ENCODE measurements around the gene TFAP2E. TPM values are rescaled to one million over a fixed set of nuclear protein-coding genes. Genes with fewer than 3 reads are reported as not detected.
A peak's percentile ranks its signal among the peaks of the same experiment; 100 is the strongest.

Gene TFAP2E
- under 1 TPM; 0.08 to 0.09 TPM for total RNA-seq
- under 1 TPM; 0.07 to 0.21 TPM for polyA plus RNA-seq

- no peaks in the 10 kb centered on the region for H3K36me3 ChIP-seq (ENCODE audit: control insufficient read depth in 4 of 4, insufficient read depth in 3 of 4, low read depth in 1 of 4, low read length in 3 of 4)
- no peak within 1 kb of the TSS for H3K27ac ChIP-seq (ENCODE audit: low read depth in 1 of 2, low read length in 2 of 2)
- H3K9me3 ChIP-seq (ENCODE audit: control insufficient read depth in 4 of 4, low read length in 3 of 4) = no peaks in the 10 kb centered on the region
- H3K4me3 ChIP-seq (ENCODE audit: low read depth in 1 of 3, low read length in 3 of 3) = peak within 1 kb of the TSS in 1 of 3 donors; percentile 37
- no peak for TF ChIP-seq EGR1 (IDR thresholded peaks at IDR 0.05; ENCODE audit: low read depth in 2 of 2)
- no peak for DNase-seq (ENCODE audit: low spot score)
- 11% methylated on average over 95 of the region's 95 CpGs for WGBS
- H3K4me1 ChIP-seq (ENCODE audit: control insufficient read depth in 4 of 4, insufficient read depth in 4 of 4, low read length in 3 of 4) = peaks cover 4 to 19% (median 14%) of the 10 kb centered on the region in 4 donors
- H3K9ac ChIP-seq (ENCODE audit: low read depth in 1 of 2, low read length in 2 of 2) = no peak within 1 kb of the TSS
- H3K27me3 ChIP-seq (ENCODE audit: control insufficient read depth in 4 of 4, insufficient read depth in 4 of 4, low read length in 3 of 4) = peaks cover 0 to 6% (median 3%) of the 10 kb centered on the region in 4 donors
Observed at GRCh38 chr1:35573198-35574124, at the start of gene TFAP2E. TSS of gene TFAP2E (plus strand) at chr1:35573314. CDS start at chr1:35573578, 264 bp downstream.

GRCh38 chr1:35524106-35524505 is 49.0 kb upstream of the TFAP2E start:
- Histone ChIP-seq H3K27me3 (ENCODE audit: control insufficient read depth in 4 of 4, insufficient read depth in 4 of 4, low read length in 3 of 4) (no peaks in the 10 kb centered on the region), H3K9me3 (ENCODE audit: control insufficient read depth in 4 of 4, low read length in 3 of 4) (no peaks in the 10 kb centered on the region), H3K4me3 (ENCODE audit: low read depth in 1 of 3, low read length in 3 of 3) (no peak overlapping the region), H3K9ac (ENCODE audit: low read depth in 1 of 2, low read length in 2 of 2) (no peak overlapping the region), H3K27ac (ENCODE audit: low read depth in 1 of 2, low read length in 2 of 2) (no peak overlapping the region), H3K36me3 (ENCODE audit: control insufficient read depth in 4 of 4, insufficient read depth in 3 of 4, low read depth in 1 of 4, low read length in 3 of 4) (peaks cover 0 to 4% (median 0%) of the 10 kb centered on the region in 4 donors), H3K4me1 (ENCODE audit: control insufficient read depth in 4 of 4, insufficient read depth in 4 of 4, low read length in 3 of 4) (no peaks in the 10 kb centered on the region)
- no peak for DNase-seq (ENCODE audit: low spot score)
- 93% methylated on average over 2 of the region's 2 CpGs for WGBS
- TF ChIP-seq REST (IDR thresholded peaks at IDR 0.05) (no peak), YY1 (IDR thresholded peaks at IDR 0.05) (no peak), FOXA1 (IDR thresholded peaks at IDR 0.05) (no peak), HNF4A (conservative IDR thresholded peaks at IDR 0.05) (no peak), RXRA (IDR thresholded peaks at IDR 0.05) (no peak), MAX (IDR thresholded peaks at IDR 0.05) (no peak), GABPA (IDR thresholded peaks at IDR 0.05 in 1 of 2, conservative IDR thresholded peaks at IDR 0.05 in 1 of 2) (no peak), NR2F2 (IDR thresholded peaks at IDR 0.05) (no peak), RAD21 (IDR thresholded peaks at IDR 0.05) (no peak), FOXA2 (IDR thresholded peaks at IDR 0.05) (no peak), ATF3 (IDR thresholded peaks at IDR 0.05) (no peak), CTCF (IDR thresholded peaks at IDR 0.05; ENCODE audit: low read depth, low read length, missing input control) (no peak), SP1 (IDR thresholded peaks at IDR 0.05) (no peak)
